IPS-NIHi11 (cell line): Measurements from ENCODE around the gene ETS1.
A peak's percentile ranks its signal among the peaks of the same experiment; 100 is the strongest.
"Not testable (repeated sequence)": the region's sequence is repeated elsewhere in the genome, so short reads cannot be mapped to it uniquely, and the experiment has no call there.

Source experiments
- DNase-seq: peaks from one replicate; pipeline ENCODE4 v3.0.0; 2012; ENCODE audit warnings: mixed read lengths, low spot score

ETS1 gene

DNA sequence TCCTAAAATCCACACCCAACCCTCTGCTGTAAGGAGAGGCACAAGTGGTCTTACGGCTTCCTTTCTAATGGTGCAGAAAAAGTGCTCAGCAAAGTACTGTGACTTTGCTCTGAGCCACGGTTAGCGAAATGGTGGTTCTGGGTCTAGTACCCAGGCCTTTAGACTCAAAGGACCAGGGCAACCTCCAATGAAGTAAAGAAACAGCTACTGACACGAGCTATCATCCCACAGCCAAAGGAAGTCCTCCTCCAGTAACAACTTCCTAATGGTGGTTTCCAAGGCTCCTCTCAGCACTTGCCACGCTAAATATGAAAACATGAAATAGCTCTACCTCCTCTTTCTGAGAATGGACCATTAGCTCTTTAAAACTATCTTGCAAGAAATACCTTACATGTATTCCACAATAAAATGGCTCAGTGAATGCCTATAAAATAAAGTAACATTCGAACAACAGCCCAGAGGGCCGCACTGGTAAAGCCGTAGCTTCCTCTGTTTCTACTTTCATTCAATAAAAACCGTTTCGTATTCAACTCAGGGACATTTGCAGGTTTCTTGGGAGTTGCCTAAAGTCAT is 122.4 kb downstream of the ETS1 start:
- no peak for DNase-seq

DNA sequence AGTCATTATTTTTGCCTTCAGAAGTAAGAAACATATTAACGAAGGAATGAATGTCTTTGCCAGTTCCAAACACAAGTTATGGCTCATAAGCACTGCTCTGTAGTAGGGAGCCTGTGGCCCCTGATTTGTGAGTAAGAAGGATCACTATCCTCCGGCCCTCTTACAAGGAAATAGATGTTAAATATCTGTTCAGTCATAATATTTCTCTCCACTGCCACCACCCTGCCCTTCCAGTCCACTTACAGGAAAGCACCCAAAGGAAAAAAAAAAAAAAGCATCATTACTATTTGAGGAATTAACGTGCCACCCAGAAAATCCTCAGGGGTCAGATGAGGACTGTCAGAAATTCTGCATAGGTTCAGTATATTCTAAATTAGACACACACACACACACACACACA is 123.4 kb downstream of the ETS1 start:
- no peak for DNase-seq

DNA sequence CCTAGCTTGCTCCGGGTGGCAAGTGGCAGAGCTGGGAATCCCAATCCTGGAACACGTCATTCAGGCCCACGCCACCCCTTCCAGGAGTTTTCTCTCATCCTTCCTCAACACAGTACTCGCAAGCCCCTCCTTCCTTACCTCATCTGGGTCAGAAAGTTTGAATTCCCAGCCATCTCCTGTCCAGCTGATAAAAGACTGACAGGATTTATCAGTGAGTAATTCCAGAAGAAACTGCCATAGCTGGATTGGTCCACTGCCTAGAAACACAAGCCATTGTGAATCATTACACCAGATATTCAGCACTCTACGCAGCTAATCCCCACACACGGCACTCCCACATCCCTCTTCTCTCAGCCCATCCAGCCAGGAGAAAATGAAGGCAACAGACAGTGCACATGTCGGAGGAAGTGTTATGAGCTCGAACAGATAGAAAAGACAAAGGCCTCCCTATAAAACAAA is 124.0 kb downstream of the ETS1 start:
- no peak for DNase-seq

GRCh38 chr11:128462922-128463321 is 124.4 kb downstream of the ETS1 start:
- no peak for DNase-seq

- no peak for DNase-seq
These were observed 125.2 kb downstream of the ETS1 start for GRCh38 chr11:128462189-128462588.

DNA sequence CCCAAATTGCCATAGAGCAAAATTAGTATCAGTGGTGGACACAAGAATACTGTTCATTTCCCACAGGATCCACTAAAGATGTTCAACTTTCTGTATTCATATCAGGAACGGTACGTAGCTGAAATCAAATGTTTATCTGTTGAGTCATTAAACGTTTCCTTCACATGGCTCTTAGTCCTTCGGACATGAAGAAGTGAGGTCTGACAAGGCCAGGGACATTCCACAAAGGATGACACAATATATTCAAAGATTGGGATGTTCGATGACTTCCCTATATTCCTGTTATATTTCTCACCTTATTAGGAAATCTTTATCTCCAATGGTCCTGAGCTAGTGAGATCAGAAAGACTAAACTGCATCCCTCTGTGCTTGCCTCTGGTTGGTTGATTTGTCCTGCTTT is 129.0 kb downstream of the ETS1 start:
- no peak for DNase-seq

GRCh38 chr11:128457874-128458273 is 129.5 kb downstream of the ETS1 start:
- DNase-seq: no peak

GRCh38 chr11:128456566-128457268 is 130.6 kb downstream of the ETS1 start:
- DNase-seq: no peak

DNA sequence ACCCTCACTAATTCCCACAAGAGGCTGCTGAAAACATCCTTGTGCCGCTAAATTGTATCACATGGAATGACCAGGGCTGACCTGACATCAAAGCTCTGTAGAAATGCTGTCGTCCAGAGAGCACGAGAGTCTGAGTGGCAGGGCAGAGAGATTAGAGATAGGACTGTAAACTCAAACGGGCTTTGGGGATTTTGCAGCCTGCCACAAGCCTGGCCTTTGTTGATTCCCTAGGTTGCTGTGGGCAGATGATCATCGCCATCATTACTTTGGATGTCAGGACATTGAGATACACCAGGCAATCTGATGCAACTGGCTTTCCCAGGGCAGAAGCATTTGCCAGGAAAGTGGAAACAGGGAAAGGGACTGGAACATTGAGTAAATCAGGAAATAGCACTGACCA is 131.6 kb downstream of the ETS1 start:
- no peak for DNase-seq

- DNase-seq: no peak
These were observed 133.7 kb downstream of the ETS1 start for GRCh38 chr11:128453444-128454336.

DNA sequence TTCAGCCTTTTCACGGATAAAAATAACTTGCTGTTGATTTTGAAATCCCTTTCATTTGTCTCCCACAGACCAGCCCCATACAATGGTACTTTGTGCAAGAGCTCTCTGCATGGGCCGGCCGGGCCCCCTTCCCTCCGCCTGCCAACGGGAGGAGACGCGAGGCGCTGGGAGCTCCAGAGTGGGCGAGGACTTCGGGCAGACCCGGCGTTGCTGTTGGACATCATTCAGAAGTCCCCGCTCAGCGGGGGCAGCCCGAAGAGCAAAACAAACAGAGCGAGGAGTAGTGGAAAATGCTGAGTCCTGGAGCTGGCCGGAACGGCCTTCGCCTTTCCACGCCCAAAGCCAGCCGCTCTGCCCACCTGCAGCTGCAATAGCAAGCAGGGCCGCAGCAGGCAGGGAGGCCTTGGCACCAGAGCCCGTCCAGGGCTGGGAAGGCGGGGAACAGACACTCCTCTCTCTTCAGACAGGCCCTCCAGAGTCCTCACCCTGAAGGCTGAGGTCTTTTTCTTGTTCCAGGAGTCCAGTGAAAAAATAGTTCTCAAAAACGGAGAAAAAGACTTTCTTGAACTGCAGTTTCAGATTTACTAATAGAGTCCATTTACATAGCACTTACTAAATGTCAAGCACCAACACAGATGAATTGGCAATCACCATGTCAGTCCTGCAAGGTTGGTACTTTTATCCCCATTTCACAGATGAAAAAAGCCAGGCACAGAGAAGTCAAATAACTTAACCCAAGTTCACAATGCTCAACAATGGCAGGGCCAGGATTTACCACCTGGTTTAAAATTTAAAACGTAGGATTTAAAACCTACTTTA is 135.5 kb downstream of the ETS1 start:
- no peak for DNase-seq

DNA sequence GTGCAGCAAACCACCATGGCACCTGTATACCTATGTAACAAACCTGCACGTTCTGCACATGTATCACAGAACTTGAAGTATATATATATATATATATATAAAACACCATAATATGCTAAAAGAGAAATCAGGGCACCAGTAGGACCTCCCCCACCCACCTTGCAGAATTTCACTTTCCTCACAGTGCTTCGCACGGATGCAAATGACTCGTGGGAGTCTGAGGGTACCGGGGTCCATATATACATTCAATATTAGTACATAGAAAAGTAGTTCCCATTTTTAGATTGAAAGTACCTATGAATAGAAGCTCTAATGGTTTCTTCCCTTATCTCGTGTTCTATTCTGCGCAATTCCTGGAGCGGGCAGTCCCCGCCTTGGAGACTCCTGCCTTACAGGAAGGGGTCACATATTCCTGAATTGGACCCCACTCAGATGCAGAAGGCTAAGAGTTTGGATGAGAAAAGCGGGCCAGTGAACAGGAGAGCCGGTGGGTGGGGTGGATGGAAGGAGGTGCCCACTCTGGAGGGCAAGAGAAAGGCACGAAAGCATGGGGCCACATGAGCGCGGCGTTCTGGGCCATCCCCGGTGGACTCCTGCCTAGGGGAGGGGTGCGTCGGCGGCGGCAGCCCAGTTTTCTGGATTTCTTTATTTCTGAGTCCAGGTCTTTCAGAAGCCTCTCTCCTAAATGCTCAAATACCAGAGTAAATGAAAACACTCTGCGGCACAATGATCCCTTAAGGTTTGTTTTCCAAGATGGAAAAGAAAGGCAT is 136.3 kb downstream of the ETS1 start:
- no peak for DNase-seq

DNA sequence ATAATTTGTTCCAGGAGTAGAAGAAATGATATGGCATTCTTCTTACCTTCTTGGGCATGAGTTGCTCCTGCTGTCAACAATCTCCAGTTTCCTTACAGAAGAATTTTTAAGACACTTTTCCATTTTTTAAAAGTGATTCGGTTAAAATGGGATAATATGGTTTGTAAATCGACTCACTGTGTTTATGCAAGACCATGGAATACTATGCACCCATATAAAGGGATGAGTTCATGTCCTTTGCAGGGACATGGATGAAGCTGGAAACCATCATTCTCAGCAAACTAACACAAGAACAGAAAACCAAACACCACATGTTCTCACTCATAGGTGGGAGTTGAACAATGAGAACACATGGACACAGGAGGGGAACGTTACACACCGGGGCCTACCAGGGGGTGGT is 136.9 kb downstream of the ETS1 start:
- not testable (repeated sequence) for DNase-seq

GRCh38 chr11:128448981-128449713 is 138.2 kb downstream of the ETS1 start:
- DNase-seq: no peak

DNA sequence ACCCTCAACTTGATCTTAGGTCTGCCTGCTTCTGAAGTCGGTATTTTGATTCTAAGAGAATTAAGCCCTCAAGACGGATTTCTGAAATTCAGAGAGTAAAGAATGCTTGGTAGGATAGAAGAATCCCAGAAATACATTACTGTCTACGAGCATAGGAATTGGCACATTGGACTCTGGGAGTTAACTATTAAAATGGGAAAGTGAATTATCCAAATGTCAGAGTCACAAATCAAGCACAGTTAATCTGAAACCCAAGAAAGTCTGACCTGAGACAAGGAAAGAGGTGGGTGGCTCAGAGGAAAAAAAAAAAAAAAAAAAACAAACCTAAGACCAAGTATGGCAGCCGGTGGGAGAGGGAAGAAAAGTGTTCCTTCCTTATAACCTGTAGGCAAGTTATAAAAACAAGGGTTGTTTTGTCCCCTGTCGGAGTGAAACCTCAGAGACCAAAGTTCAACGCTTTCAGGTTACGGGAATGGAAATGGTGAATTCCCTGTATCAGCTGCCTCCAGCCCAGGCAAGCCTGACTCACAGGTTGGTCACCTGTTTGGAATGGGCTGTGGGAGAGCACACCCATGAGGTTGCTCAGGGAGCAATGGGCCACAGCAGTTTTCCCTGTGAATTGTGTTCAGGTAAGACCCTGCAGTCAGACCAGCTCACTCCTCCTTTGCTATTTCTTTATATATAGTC is 139.0 kb downstream of the ETS1 start:
- peak; percentile 36 for DNase-seq

- no peak for DNase-seq
These were observed 140.1 kb downstream of the ETS1 start for GRCh38 chr11:128447233-128447632.

GRCh38 chr11:128445921-128446320 is 141.4 kb downstream of the ETS1 start:
- not testable (repeated sequence) for DNase-seq

GRCh38 chr11:128437136-128437535 is 150.2 kb downstream of the ETS1 start:
- no peak for DNase-seq

GRCh38 chr11:128434818-128435217 is 152.5 kb downstream of the ETS1 start:
- no peak for DNase-seq

- no peak for DNase-seq
These were observed 152.9 kb downstream of the ETS1 start for GRCh38 chr11:128434411-128434810.
